Osteoblast (primary cell): ENCODE data around the gene MARCHF10. TPM values are rescaled to one million over a fixed set of nuclear protein-coding genes. Genes with fewer than 3 reads are reported as not detected.

Experiments used
- DNase-seq: peaks from one replicate; pipeline ENCODE4 v3.0.0; 2011; ENCODE audit warnings: low spot score, mixed read lengths; ENCODE audit not compliant: insufficient read length; ENCODE audit errors: missing footprints
- H2AFZ ChIP-seq: 2 replicates; pipeline ENCODE4 v1.6.0; 2011; ENCODE audit warnings: mild to moderate bottlenecking, low read length
- H3K27ac ChIP-seq: 2 replicates; pipeline ENCODE4 v1.5.1; 2011; ENCODE audit warnings: mild to moderate bottlenecking, low read depth, low read length, moderate library complexity
- H3K27me3 ChIP-seq: 2 replicates; pipeline ENCODE4 v1.6.0; 2012; ENCODE audit warnings: mild to moderate bottlenecking, control low read depth, inconsistent platforms, low read length, moderate library complexity; ENCODE audit not compliant: insufficient read depth
- H3K36me3 ChIP-seq: 2 replicates; pipeline ENCODE4 v1.5.1; 2011; ENCODE audit warnings: mild to moderate bottlenecking, low read length, control low read depth, moderate library complexity; ENCODE audit not compliant: insufficient read depth
- H3K4me1 ChIP-seq: 2 replicates; pipeline ENCODE4 v1.5.1; 2011; ENCODE audit warnings: mild to moderate bottlenecking, low read length, control low read depth, moderate library complexity; ENCODE audit not compliant: insufficient read depth
- H3K4me2 ChIP-seq: 2 replicates; pipeline ENCODE4 v1.6.0; 2011; ENCODE audit warnings: mild to moderate bottlenecking, low read length; ENCODE audit not compliant: insufficient read depth
- H3K4me3 ChIP-seq: fragments of 200-600 bp; sonication (generic); 3 replicates; pipeline ENCODE4 v1.5.1; 2012; ENCODE audit warnings: mild to moderate bottlenecking, low read length, inconsistent platforms; ENCODE audit not compliant: insufficient read depth
- H3K79me2 ChIP-seq: 2 replicates; pipeline ENCODE4 v1.6.0; 2012; ENCODE audit warnings: mild to moderate bottlenecking, low read length, control low read depth, inconsistent platforms; ENCODE audit not compliant: insufficient read depth
- H3K9me3 ChIP-seq: 2 replicates; pipeline ENCODE4 v1.5.1; 2011; ENCODE audit warnings: low read depth, low read length, control low read depth
- H4K20me1 ChIP-seq: 2 replicates; pipeline ENCODE4 v1.6.0; 2012; ENCODE audit warnings: mild to moderate bottlenecking, low read length, control low read depth; ENCODE audit not compliant: insufficient read depth
- CTCF ChIP-seq: IDR thresholded peaks from 2 replicates; pipeline ENCODE4 v1.5.1; 2011; ENCODE audit warnings: mild to moderate bottlenecking, low read depth, low read length, moderate library complexity; ENCODE audit errors: extremely low read depth
- small RNA-seq: library from RNA; depleted of rRNA; stranded (forward); fragments of <200 nt; gene quantifications from one replicate; pipeline ENCODE3, GENCODE V24; 2012
- total RNA-seq: library from RNA; depleted of rRNA; stranded (reverse); fragments of >200 nt; gene quantifications from 2 replicates; pipeline ENCODE4 v1.2.3, GENCODE V29; 2012

MARCHF10 gene
- total RNA-seq, 1 donor: under 0.01 TPM

GRCh38 chr17:62652251-62653001 is 155.7 kb downstream of the MARCHF10 start:
- H4K20me1 ChIP-seq: peaks cover 43% of the 10 kb centered on the region
- DNase-seq: peak; percentile 94
- H2AFZ ChIP-seq: peak overlapping the region; percentile 35
- H3K4me1 ChIP-seq: peaks cover 55% of the 10 kb centered on the region
- H3K79me2 ChIP-seq: peaks cover 84% of the 10 kb centered on the region
- H3K9me3 ChIP-seq: no peaks in the 10 kb centered on the region
- H3K4me3 ChIP-seq: peak overlapping the region; percentile 68
- H3K36me3 ChIP-seq: peaks cover 27% of the 10 kb centered on the region
- peak overlapping the region; percentile 81 for H3K4me2 ChIP-seq
- no peak for TF ChIP-seq CTCF
- H3K27ac ChIP-seq: peak overlapping the region; percentile 75
- no peaks in the 10 kb centered on the region for H3K27me3 ChIP-seq

Small RNA genes within 50 kb of the gene (small RNA-seq; reads per million reads assigned to genes)
- gene RF00019 (not detected), gene RNU6-446P (not detected)

Other genes starting within 250 kb of the MARCHF10 start
- gene MRC2, start 180.6 kb downstream of the MARCHF10 start, total RNA-seq: 443 and 552 TPM in 2 replicates
- gene TANC2, start 157.9 kb upstream of the MARCHF10 start, total RNA-seq: 48.9 and 82.5 TPM in 2 replicates